ENCODE data around the gene LHX6.

LHX6 gene

DNA sequence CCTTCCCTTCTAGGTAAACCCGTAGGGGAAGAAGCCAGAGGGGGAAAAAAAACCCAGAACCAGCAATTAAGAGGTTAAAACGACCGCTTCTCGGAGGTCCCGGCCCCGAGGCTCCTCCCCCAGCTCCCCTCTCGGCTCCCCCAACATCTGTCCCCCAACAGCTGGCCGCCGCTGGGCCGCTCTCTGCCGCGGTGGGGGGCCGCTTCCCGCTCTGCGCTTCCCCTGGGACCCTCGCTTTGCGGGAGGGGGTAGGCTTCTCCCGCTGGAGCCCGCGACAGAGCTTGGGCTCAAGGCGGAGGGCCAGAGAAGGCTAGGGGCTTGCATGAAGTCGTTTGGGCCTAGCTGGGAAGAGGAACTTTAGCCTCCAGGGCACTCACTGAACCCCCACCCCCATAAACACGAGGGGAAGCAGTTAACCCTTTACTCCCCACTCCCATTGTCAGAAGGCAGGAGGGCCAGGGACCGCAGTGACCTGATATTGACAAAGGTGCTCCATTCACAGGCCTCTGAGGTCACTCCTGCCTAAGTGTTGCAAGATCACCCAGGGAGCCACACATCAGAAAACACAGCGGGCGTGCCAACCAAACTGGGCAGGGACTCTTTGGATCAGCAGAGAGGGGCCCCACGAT lies 7.5 kb downstream of the LHX6 start:
- TF ChIP-seq CEBPB (IDR thresholded peaks at IDR 0.05) = no peak
- no peak for TF ChIP-seq FOXM1 (IDR thresholded peaks at IDR 0.05; ENCODE audit: borderline replicate concordance, low read depth)
- TF ChIP-seq, protein P1, sequence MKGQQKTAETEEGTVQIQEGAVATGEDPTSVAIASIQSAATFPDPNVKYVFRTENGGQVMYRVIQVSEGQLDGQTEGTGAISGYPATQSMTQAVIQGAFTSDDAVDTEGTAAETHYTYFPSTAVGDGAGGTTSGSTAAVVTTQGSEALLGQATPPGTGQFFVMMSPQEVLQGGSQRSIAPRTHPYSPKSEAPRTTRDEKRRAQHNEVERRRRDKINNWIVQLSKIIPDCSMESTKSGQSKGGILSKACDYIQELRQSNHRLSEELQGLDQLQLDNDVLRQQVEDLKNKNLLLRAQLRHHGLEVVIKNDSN (IDR thresholded peaks at IDR 0.05) = no peak
- TF ChIP-seq EP300 (IDR thresholded peaks at IDR 0.05; ENCODE audit: borderline replicate concordance) = no peak
- no peak for TF ChIP-seq CREB1 (IDR thresholded peaks at IDR 0.05; ENCODE audit: low read depth)
- TF ChIP-seq EGR1 (IDR thresholded peaks at IDR 0.05) = no peak
- no peak for TF ChIP-seq TAF1 (IDR thresholded peaks at IDR 0.05; ENCODE audit: low read depth)
- TF ChIP-seq, protein P2, sequence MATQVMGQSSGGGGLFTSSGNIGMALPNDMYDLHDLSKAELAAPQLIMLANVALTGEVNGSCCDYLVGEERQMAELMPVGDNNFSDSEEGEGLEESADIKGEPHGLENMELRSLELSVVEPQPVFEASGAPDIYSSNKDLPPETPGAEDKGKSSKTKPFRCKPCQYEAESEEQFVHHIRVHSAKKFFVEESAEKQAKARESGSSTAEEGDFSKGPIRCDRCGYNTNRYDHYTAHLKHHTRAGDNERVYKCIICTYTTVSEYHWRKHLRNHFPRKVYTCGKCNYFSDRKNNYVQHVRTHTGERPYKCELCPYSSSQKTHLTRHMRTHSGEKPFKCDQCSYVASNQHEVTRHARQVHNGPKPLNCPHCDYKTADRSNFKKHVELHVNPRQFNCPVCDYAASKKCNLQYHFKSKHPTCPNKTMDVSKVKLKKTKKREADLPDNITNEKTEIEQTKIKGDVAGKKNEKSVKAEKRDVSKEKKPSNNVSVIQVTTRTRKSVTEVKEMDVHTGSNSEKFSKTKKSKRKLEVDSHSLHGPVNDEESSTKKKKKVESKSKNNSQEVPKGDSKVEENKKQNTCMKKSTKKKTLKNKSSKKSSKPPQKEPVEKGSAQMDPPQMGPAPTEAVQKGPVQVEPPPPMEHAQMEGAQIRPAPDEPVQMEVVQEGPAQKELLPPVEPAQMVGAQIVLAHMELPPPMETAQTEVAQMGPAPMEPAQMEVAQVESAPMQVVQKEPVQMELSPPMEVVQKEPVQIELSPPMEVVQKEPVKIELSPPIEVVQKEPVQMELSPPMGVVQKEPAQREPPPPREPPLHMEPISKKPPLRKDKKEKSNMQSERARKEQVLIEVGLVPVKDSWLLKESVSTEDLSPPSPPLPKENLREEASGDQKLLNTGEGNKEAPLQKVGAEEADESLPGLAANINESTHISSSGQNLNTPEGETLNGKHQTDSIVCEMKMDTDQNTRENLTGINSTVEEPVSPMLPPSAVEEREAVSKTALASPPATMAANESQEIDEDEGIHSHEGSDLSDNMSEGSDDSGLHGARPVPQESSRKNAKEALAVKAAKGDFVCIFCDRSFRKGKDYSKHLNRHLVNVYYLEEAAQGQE (IDR thresholded peaks at IDR 0.05; ENCODE audit: low read depth) = no peak

DNA sequence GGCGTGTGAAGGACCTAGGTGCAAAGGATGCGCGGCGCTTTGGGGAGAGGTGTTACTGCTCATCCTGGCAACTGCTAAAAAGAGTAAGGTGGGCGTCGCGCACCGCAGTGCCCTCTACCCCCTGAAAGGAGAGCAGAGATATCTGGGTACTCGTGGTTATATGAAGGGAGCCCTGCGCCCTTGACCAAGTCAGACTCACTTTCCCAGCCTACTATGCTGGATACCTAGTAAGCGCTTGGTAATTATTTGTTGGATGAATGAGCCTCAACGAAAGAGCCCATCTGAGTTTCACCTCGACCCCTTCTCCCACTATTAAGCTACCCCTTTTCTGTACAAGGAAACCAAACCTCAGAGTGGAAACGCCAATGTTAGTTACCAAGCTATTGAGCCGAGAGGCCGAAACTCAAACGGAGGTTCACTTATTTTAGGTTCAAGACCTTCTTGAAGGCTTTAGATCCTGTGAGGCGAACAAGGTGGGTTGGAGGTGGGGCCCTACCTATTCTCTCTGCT lies 8.0 kb downstream of the LHX6 start:
- TF ChIP-seq RAD21 (IDR thresholded peaks at IDR 0.05; ENCODE audit: low read depth) (no peak), EGR1 (IDR thresholded peaks at IDR 0.05) (no peak), TEAD4 (IDR thresholded peaks at IDR 0.05) (no peak)
- TF ChIP-seq, protein P2 (IDR thresholded peaks at IDR 0.05; ENCODE audit: low read depth) = no peak

DNA sequence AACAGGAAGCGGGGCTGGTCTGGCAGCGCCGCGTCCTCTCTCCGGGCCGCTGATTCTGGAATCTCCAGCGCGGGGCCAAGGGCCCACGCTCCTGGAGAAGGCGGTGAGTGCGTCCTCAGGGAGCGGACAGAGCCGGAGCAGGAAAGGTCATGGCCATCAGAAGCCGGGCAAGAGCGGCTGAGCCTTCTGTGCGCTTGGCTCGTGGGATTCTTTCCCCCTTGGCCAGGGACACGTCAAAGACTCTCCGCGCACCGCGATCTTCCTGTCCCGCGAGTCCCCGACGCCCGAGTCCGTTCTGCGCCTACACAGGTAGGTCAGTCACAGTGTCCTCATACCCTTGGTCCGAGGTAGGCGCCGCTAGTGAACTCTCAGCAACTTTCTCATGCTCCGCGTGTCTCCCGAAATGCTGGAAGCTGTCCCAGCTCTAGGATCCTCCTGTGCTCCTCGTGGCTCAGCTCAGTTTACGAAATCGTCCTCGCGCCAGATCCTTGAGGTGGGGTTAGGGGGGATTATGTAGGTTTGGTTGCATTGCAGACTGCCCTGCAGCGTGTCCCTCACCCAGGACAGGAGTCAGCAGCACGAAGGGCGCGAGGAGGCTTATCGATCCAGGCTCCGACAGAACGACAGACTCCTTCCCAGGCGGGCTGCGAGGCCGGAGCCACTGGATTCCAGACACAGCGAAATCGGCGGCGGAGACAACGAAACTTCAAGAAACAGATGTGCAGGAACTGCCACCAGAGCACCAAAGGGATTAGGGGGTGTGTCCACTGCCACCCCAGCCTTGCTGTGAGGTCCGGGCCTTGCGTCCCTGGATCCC lies 8.7 kb downstream of the LHX6 start:
- TF ChIP-seq ZBTB7A (IDR thresholded peaks at IDR 0.05; ENCODE audit: low read depth) (no peak), TAF1 (IDR thresholded peaks at IDR 0.05; ENCODE audit: low read depth) (no peak), EGR1 (IDR thresholded peaks at IDR 0.05) (no peak)
- TF ChIP-seq, protein P1 (IDR thresholded peaks at IDR 0.05) = no peak

DNA sequence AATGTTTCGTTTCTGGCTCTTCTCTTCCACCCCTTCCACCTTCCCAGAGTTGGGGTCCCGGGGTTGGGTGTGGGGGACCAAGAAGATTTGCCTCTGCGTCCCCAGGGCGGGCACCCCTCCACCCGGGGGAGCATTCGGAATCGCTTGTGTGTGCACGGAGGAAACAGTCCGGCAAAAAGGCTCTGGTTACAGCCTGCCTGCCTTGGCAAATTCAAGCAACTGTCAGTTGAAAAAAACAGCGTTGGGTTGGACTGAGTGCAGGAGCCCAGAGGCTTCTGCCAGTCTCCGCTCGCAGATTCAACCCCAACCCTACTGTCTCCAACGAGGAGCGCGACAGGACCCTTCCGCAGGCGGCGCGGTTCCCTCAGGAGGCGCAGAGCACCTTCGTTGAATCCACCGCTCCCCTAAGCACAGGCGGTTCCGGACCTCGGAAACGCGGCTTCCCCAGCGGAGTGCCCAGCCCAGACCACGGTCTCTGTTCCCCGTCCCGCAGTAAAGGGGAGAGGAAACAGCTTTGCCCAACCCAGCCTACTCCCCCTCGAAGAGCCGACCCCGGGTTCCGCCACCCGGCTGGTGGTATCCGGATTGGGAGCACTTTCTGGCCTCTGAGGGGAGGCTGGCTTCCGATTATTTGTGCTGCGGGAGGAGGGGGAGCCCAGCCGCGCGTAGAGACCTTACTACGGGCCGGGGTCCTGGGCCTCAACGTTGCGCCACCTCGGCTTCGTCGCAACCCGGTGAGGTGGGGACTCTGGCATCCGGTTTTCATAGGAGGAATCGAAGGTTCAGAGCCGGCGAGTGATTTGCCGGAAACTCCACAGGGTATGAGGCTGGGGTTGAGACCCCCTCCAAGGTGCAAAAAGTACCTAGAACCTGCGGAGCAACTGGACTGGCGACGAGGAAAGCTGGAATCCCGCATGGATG lies 9.6 kb downstream of the LHX6 start:
- TF ChIP-seq YY1 (IDR thresholded peaks at IDR 0.05; ENCODE audit: low read depth) (no peak), TCF12 (IDR thresholded peaks at IDR 0.05; ENCODE audit: low read depth) (no peak), TAF1 (IDR thresholded peaks at IDR 0.05; ENCODE audit: low read depth) (no peak), NFIC (IDR thresholded peaks at IDR 0.05) (no peak), TEAD4 (IDR thresholded peaks at IDR 0.05) (no peak), EP300 (IDR thresholded peaks at IDR 0.05; ENCODE audit: borderline replicate concordance) (no peak), FOXM1 (IDR thresholded peaks at IDR 0.05; ENCODE audit: borderline replicate concordance, low read depth) (no peak), RAD21 (IDR thresholded peaks at IDR 0.05; ENCODE audit: low read depth) (no peak), CREB1 (IDR thresholded peaks at IDR 0.05; ENCODE audit: low read depth) (no peak), ZBTB7A (IDR thresholded peaks at IDR 0.05; ENCODE audit: low read depth) (no peak), EGR1 (IDR thresholded peaks at IDR 0.05) (no peak), CEBPB (IDR thresholded peaks at IDR 0.05) (no peak)
- TF ChIP-seq, protein P1 (IDR thresholded peaks at IDR 0.05) = no peak
- TF ChIP-seq, protein P2 (IDR thresholded peaks at IDR 0.05; ENCODE audit: low read depth) = no peak
- TF ChIP-seq, protein P3, sequence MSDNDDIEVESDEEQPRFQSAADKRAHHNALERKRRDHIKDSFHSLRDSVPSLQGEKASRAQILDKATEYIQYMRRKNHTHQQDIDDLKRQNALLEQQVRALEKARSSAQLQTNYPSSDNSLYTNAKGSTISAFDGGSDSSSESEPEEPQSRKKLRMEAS (IDR thresholded peaks at IDR 0.05) = no peak

Data from Ishikawa (cell line).